ENCODE results near the gene UBR3.

Gene UBR3

DNA sequence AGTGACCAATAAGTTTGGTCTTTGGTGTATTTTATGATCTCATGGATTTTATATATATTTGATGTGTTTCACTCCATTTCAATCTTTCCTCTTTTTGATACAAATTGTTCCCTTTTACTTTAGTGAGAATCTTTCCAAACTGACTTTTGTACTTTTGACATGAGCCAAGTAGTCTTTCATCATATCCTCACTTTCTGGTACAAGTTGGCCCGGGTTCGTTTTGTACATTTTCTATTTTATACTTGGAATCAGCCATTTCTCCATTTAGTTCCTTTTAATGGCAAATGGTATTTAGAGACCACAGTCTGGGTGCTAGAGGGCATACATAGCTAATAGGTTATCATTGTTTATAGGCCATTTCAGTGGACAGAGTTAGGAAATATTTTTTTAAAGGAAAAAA, 202.8 kb downstream of the UBR3 start:
- TF ChIP-seq CTCF (IDR thresholded peaks at IDR 0.05; ENCODE audit: insufficient read depth, low read length, missing control alignments): no peak
- no peak for DNase-seq (ENCODE audit: low read depth, low spot score)
- no peak overlapping the region for H3K4me3 ChIP-seq (ENCODE audit: low read depth, low read length)
- POLR2A ChIA-PET: no interaction called here
- CTCF ChIA-PET: no interaction called here

- DNase-seq (ENCODE audit: low read depth, low spot score): no peak
- POLR2A ChIA-PET: no interaction called here
- no peak for TF ChIP-seq CTCF (IDR thresholded peaks at IDR 0.05; ENCODE audit: insufficient read depth, low read length, missing control alignments)
- no peak overlapping the region for H3K4me3 ChIP-seq (ENCODE audit: low read depth, low read length)
- CTCF ChIA-PET: no interaction called here
These were observed 204.0 kb downstream of the UBR3 start for GRCh38 chr2:170031288-170031687.

DNA sequence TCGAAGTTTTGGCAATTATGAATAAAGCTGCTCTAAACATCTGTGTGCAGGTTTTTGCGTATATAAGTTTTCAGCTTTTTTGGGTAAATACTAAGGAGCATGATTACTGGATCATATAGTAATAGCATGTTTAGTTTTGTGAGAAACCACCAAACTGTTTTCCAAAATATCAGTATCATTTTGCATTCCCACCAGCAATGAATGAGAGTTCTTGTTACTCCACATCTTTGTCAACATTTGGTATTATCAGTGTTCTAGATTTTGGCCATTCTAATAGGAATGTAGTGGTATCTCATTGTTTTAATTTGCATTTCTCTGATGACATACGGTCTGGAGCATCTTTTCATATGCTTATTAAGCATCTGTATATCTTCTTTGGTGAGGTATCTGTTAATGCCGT, 207.3 kb downstream of the UBR3 start:
- TF ChIP-seq CTCF (IDR thresholded peaks at IDR 0.05; ENCODE audit: insufficient read depth, low read length, missing control alignments): no peak
- CTCF ChIA-PET: no interaction called here
- no peak overlapping the region for H3K4me3 ChIP-seq (ENCODE audit: low read depth, low read length)
- no peak for DNase-seq (ENCODE audit: low read depth, low spot score)
- POLR2A ChIA-PET: no interaction called here

DNA sequence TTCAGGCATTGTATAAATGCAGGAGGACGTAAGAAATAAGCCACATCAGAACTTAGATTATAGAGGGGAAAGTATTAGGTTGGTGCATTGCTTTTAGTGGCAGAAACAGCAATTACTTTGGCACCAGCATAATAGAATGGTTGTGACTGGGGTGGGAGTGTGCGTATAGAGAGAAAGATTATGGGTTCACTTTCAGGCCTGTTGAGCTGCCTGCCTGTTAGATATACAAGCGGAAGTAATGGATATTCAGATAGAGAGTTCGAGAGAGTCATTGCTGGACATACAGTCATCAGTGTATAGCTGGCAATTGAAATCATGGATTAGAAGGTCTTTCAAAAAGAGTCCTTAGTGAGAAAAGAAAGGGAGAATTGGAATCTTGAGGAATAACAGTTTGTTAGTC, 211.5 kb downstream of the UBR3 start:
- no peak overlapping the region for H3K4me3 ChIP-seq (ENCODE audit: low read depth, low read length)
- ChIA-PET POLR2A (no interaction called here), CTCF (no interaction called here)
- DNase-seq (ENCODE audit: low read depth, low spot score): no peak
- TF ChIP-seq CTCF (IDR thresholded peaks at IDR 0.05; ENCODE audit: insufficient read depth, low read length, missing control alignments): no peak

DNA sequence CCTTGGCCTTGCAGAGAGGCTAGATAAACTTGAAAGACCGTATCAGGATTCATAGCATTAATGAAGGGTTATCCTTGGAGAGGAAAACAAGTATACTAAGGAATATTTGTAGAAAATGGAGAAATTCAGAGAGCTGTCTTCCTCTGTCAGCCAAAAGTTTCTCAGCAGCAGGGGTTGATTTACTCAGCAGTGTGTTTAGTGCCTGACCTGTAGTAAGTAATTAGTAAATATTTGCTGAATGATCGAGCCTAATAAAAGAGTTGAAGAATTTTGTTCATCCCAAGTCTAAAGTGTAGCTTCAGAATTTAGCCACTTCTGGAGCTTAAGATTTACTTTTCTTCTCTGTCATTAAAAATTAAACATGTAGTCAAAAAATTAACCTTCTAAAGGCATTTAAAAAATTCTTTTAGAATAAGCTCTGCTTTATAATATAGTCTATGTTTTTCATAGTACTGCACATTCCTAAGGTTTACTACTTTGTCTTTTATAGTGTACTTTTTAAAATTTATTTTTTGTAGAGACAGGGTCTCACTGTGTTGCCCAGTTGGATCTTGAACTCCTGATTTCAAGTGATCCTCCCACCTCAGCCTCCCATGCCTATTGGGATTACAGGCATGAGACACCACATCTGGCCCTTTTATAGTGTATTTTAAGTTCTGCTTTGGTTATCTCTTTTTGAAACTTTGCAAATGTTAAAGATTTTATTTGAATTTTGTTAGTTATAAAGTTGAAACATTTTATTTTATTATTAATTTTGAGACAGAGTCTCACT, 212.3 kb downstream of the UBR3 start:
- TF ChIP-seq CTCF (IDR thresholded peaks at IDR 0.05; ENCODE audit: insufficient read depth, low read length, missing control alignments): no peak
- no peak for DNase-seq (ENCODE audit: low read depth, low spot score)
- CTCF ChIA-PET: no interaction called here
- POLR2A ChIA-PET: no interaction called here
- H3K4me3 ChIP-seq (ENCODE audit: low read depth, low read length): no peak overlapping the region

- no peak overlapping the region for H3K4me3 ChIP-seq (ENCODE audit: low read depth, low read length)
- DNase-seq (ENCODE audit: low read depth, low spot score): no peak
- POLR2A ChIA-PET: no interaction called here
- no peak for TF ChIP-seq CTCF (IDR thresholded peaks at IDR 0.05; ENCODE audit: insufficient read depth, low read length, missing control alignments)
- CTCF ChIA-PET: no interaction called here
These were observed 217.7 kb downstream of the UBR3 start for GRCh38 chr2:170044751-170045478.
